A549 (cell line): Measurements from ENCODE around the gene FBXL4.

ENCODE experiments used
- KDM5A ChIP-seq: fragments of 200-600 bp; sonication (generic); IDR thresholded peaks from 2 replicates; pipeline ENCODE4 v1.6.1; 2016; ENCODE audit warnings: antibody characterized with exemption, mild to moderate bottlenecking
- TF ChIP-seq, protein P1 (sequence below): fragments of >200 bp; sonication (Bioruptor Twin); formaldehyde crosslinking; IDR thresholded peaks from 3 replicates; pipeline ENCODE4 v1.5.1; 2016

DNA sequence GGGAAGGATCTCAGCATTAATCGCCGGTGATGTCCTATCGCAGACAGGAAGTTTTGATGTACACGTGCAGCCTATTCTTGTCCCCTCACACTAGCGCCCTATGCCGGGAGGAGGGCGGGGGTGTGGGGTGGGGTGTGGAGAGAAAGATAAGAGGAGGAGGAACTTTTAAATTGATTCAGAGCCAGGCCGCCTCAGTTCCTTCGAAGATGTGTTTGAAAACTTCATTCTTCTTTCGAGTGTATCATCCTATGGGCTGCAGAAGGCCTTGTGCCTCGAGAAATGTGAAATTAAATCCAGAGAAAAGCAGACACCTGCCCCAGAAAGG lies 115.8 kb downstream of the FBXL4 start:
- TF ChIP-seq, protein P1, sequence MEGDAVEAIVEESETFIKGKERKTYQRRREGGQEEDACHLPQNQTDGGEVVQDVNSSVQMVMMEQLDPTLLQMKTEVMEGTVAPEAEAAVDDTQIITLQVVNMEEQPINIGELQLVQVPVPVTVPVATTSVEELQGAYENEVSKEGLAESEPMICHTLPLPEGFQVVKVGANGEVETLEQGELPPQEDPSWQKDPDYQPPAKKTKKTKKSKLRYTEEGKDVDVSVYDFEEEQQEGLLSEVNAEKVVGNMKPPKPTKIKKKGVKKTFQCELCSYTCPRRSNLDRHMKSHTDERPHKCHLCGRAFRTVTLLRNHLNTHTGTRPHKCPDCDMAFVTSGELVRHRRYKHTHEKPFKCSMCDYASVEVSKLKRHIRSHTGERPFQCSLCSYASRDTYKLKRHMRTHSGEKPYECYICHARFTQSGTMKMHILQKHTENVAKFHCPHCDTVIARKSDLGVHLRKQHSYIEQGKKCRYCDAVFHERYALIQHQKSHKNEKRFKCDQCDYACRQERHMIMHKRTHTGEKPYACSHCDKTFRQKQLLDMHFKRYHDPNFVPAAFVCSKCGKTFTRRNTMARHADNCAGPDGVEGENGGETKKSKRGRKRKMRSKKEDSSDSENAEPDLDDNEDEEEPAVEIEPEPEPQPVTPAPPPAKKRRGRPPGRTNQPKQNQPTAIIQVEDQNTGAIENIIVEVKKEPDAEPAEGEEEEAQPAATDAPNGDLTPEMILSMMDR = no peak
- no peak for TF ChIP-seq KDM5A
